ENCODE results near the gene OR1L4. TPM values are rescaled to one million over a fixed set of nuclear protein-coding genes. Genes with fewer than 3 reads are reported as not detected.

Gene OR1L4
- not detected in 2 replicates for polyA plus RNA-seq (2011; rRNA removed)
- polyA minus RNA-seq (2011; rRNA and poly(A)+ RNA removed), result not detected in 2 replicates

GRCh38 chr9:122723690-122724089 is at the start of gene OR1L4:
Gene OR1L4, plus strand, starts transcription at chr9:122723990. Its CDS starts 0 bp downstream, at chr9:122723990.
- TF ChIP-seq CTCF (IDR thresholded peaks at IDR 0.05; ENCODE audit: low read depth, low read length), result no peak
- Histone ChIP-seq H3K9me3 (ENCODE audit: control insufficient read depth, insufficient read depth, low read length) (peaks cover 8% of the 10 kb centered on the region; the same call in 1 of the 2 replicates), H3K27ac (ENCODE audit: low read depth, low read length) (no peak within 1 kb of the TSS), H3K4me3 (ENCODE audit: low read depth, low read length) (no peak within 1 kb of the TSS), H3K27me3 (ENCODE audit: control insufficient read depth, insufficient read depth, low read length) (peaks cover 2% of the 10 kb centered on the region)
- no peak for DNase-seq (ENCODE audit: low read depth, low spot score)
- ChIA-PET CTCF (no interaction called here), POLR2A (no interaction called here)

GRCh38 chr9:122684851-122685250 is 38.9 kb upstream of the OR1L4 start:
- TF ChIP-seq CTCF (IDR thresholded peaks at IDR 0.05; ENCODE audit: low read depth, low read length), result no peak
- Histone ChIP-seq H3K9me3 (ENCODE audit: control insufficient read depth, insufficient read depth, low read length) (no peaks in the 10 kb centered on the region), H3K27ac (ENCODE audit: low read depth, low read length) (no peak overlapping the region), H3K27me3 (ENCODE audit: control insufficient read depth, insufficient read depth, low read length) (no peaks in the 10 kb centered on the region), H3K4me3 (ENCODE audit: low read depth, low read length) (no peak overlapping the region)
- ChIA-PET POLR2A (no interaction called here), CTCF (no interaction called here)
- DNase-seq (ENCODE audit: low read depth, low spot score), result no peak

GRCh38 chr9:122695696-122696095 is 28.1 kb upstream of the OR1L4 start:
- no peak for DNase-seq (ENCODE audit: low read depth, low spot score)
- POLR2A ChIA-PET, result no interaction called here
- Histone ChIP-seq H3K27ac (ENCODE audit: low read depth, low read length) (no peak overlapping the region), H3K4me3 (ENCODE audit: low read depth, low read length) (no peak overlapping the region), H3K27me3 (ENCODE audit: control insufficient read depth, insufficient read depth, low read length) (no peaks in the 10 kb centered on the region), H3K9me3 (ENCODE audit: control insufficient read depth, insufficient read depth, low read length) (no peaks in the 10 kb centered on the region)
- TF ChIP-seq CTCF (IDR thresholded peaks at IDR 0.05; ENCODE audit: low read depth, low read length), result no peak
- CTCF ChIA-PET, result no interaction called here

- TF ChIP-seq CTCF (IDR thresholded peaks at IDR 0.05; ENCODE audit: low read depth, low read length), result no peak
- CTCF ChIA-PET, result no interaction called here
Measured at GRCh38 chr9:122718038-122718437, 5.8 kb upstream of the OR1L4 start.

GRCh38 chr9:122719218-122719617 is 4.6 kb upstream of the OR1L4 start:
- ChIA-PET CTCF (no interaction called here), POLR2A (no interaction called here)
- peaks cover 2% of the 10 kb centered on the region for H3K27me3 ChIP-seq (ENCODE audit: control insufficient read depth, insufficient read depth, low read length)
- no peak overlapping the region for H3K4me3 ChIP-seq (ENCODE audit: low read depth, low read length)
- H3K9me3 ChIP-seq (ENCODE audit: control insufficient read depth, insufficient read depth, low read length), result no peaks in the 10 kb centered on the region
- no peak for TF ChIP-seq CTCF (IDR thresholded peaks at IDR 0.05; ENCODE audit: low read depth, low read length)
- no peak overlapping the region for H3K27ac ChIP-seq (ENCODE audit: low read depth, low read length)
- no peak for DNase-seq (ENCODE audit: low read depth, low spot score)

More at GRCh38 chr9:122718038-122718437, 5.8 kb upstream of the OR1L4 start:
- H3K27ac ChIP-seq (ENCODE audit: low read depth, low read length), result no peak overlapping the region
- no peaks in the 10 kb centered on the region for H3K9me3 ChIP-seq (ENCODE audit: control insufficient read depth, insufficient read depth, low read length)
- POLR2A ChIA-PET, result no interaction called here
- H3K4me3 ChIP-seq (ENCODE audit: low read depth, low read length), result no peak overlapping the region
- H3K27me3 ChIP-seq (ENCODE audit: control insufficient read depth, insufficient read depth, low read length), result peaks cover 2% of the 10 kb centered on the region
- DNase-seq (ENCODE audit: low read depth, low spot score), result no peak
